Measurements from ENCODE around the gene SLC28A1. TPM values are rescaled to one million over a fixed set of nuclear protein-coding genes. Genes with fewer than 3 reads are reported as not detected.

The SLC28A1 gene
- total RNA-seq, 2 experiments from 2014 or later, result not detected

Other genes starting within 250 kb of the SLC28A1 start
- gene WDR73, start 230.4 kb upstream of the SLC28A1 start, total RNA-seq, result 10 to 100 TPM; 17.6 to 17.9 TPM
- gene NMB, start 226.5 kb upstream of the SLC28A1 start, total RNA-seq, result 1 to 10 TPM; 4.0 to 4.1 TPM
- 100 to 1,000 TPM; 132 to 139 TPM for gene SEC11A, start 168.5 kb upstream of the SLC28A1 start, total RNA-seq
- gene ZNF592, start 136.1 kb upstream of the SLC28A1 start, total RNA-seq, result 10 to 100 TPM; 36.6 to 38.0 TPM
- under 1 TPM; 0.20 TPM for gene ALPK3, start 67.3 kb upstream of the SLC28A1 start, total RNA-seq
- gene PDE8A, start 97.2 kb downstream of the SLC28A1 start, total RNA-seq, result 10 to 100 TPM; 24.4 to 25.1 TPM

All from activated CD4-positive, alpha-beta memory T cell treated with anti-CD3 and anti-CD28 coated beads, Interleukin-2, amount 10 ng/mL, durations not matched to agents 7 days and 5 days (primary cell).